Measurements from ENCODE around the gene BAZ1A. TPM values are rescaled to one million over a fixed set of nuclear protein-coding genes. Genes with fewer than 3 reads are reported as not detected.

The BAZ1A gene
- total and polyA plus RNA-seq, 2 of the 8 experiments (the other 6 are each of a cell fraction or from before 2014, with no cell fraction given) = 8.0 to 23.1 TPM

GRCh38 chr14:34733245-34733644, 141.9 kb downstream of the BAZ1A start:
- Histone ChIP-seq H2AFZ (ENCODE audit: low read length) (no peak overlapping the region), H2BK5ac (ENCODE audit: low read depth, low read length) (no peak overlapping the region), H3K4ac (replicated peaks; ENCODE audit: insufficient read length, low read depth, low read length) (no peak overlapping the region), H3K79me1 (ENCODE audit: low read depth, low read length) (no peaks in the 10 kb centered on the region), H4K5ac (ENCODE audit: insufficient read length, low read depth, low read length) (no peak overlapping the region), H3K27ac (ENCODE audit: low read depth, low read length) (no peak overlapping the region), H4K20me1 (replicated peaks in 1 of 2; ENCODE audit: control insufficient read depth in 1 of 2, insufficient read depth in 2 of 2, low read length in 2 of 2) (peaks cover 0 to 5% of the 10 kb centered on the region in 2 experiments), H3K4me1 (replicated peaks in 1 of 4; ENCODE audit: control insufficient read depth in 3 of 4, insufficient read depth in 4 of 4, low read length in 3 of 4) (no peaks in the 10 kb centered on the region), H2BK12ac (ENCODE audit: low read depth, low read length) (no peak overlapping the region), H3K36me3 (ENCODE audit: control insufficient read depth in 2 of 4, insufficient read depth in 4 of 4, low read length in 3 of 4) (no peaks in the 10 kb centered on the region), H3K79me2 (ENCODE audit: control insufficient read depth in 1 of 2, insufficient read depth in 2 of 2, low read length in 2 of 2) (no peaks in the 10 kb centered on the region), H3K14ac (ENCODE audit: insufficient read length) (no peak overlapping the region), H3K23ac (ENCODE audit: insufficient read length) (no peak overlapping the region), H2BK15ac (ENCODE audit: low read length) (no peak overlapping the region), H3K9ac (replicated peaks in 1 of 4; ENCODE audit: extremely low read depth in 1 of 4, low read depth in 3 of 4, low read length in 3 of 4) (no peak overlapping the region), H3K27me3 (replicated peaks in 1 of 4; ENCODE audit: control insufficient read depth in 3 of 4, extremely low read depth in 1 of 4, insufficient read depth in 3 of 4, low read length in 3 of 4) (no peaks in the 10 kb centered on the region), H4K8ac (ENCODE audit: extremely low read depth, insufficient read depth, low read length) (no peak overlapping the region), H2BK20ac (ENCODE audit: low read length) (no peak overlapping the region), H3K4me2 (ENCODE audit: insufficient read depth in 1 of 2, low read depth in 2 of 2, low read length in 2 of 2) (no peak overlapping the region), H3K18ac (ENCODE audit: extremely low read depth, low read length) (no peak overlapping the region), H3K9me3 (ENCODE audit: insufficient read depth in 2 of 2, low read depth in 1 of 2, low read length in 1 of 2) (no peaks in the 10 kb centered on the region), H2BK120ac (replicated peaks; ENCODE audit: low read depth, low read length) (no peak overlapping the region), H2AK5ac (ENCODE audit: low read depth, low read length) (no peak overlapping the region), H3K56ac (replicated peaks; ENCODE audit: insufficient read length, low read depth, low read length) (no peak overlapping the region), H3K23me2 (ENCODE audit: low read depth, low read length) (peaks cover 4% of the 10 kb centered on the region; the same call in 1 of the 2 replicates), H4K91ac (replicated peaks; ENCODE audit: insufficient read length, low read length) (no peak overlapping the region), H3K4me3 (ENCODE audit: extremely low read depth in 1 of 4, insufficient read depth in 2 of 4, low read depth in 3 of 4, low read length in 4 of 4) (no peak overlapping the region)
- ChIA-PET CTCF (ENCODE audit: partially characterized antibody) (interaction anchor here (0.6 to 2.9 kb wide), 6 partner anchors 9 to 96 kb away, joined by 3 to 37 read pairs (median 6); no protein-coding TSS in a partner anchor), POLR2A (ENCODE audit: partially characterized antibody) (interaction anchor here (0.7 to 2.6 kb wide), 4 partner anchors 10 to 40 kb away, joined by 3 to 9 read pairs (median 4); no protein-coding TSS in a partner anchor)
- DNase-seq (ENCODE audit: low read depth in 1 of 2, low spot score in 2 of 2) = no peak
- no peak for FAIRE-seq
- 93% methylated on average over 3 of the region's 3 CpGs; no CpG with 5 or more reads in 1 of the 2 experiments for WGBS, 2 experiments (ENCODE audit: extremely low coverage in 1 of 2, insufficient coverage in 1 of 2, insufficient read length in 1 of 2, insufficient replicate concordance in 2 of 2, low coverage in 1 of 2, low lambda C conversion rate in 2 of 2, missing lambda C conversion rate in 1 of 2)
- TF ChIP-seq RNF2 (IDR thresholded peaks at IDR 0.05; ENCODE audit: borderline replicate concordance, low read depth, low read length, missing control alignments, poor library complexity, severe bottlenecking) (no peak), SP4 (IDR thresholded peaks at IDR 0.05; ENCODE audit: low read length) (no peak), SP2 (IDR thresholded peaks at IDR 0.05; ENCODE audit: low read length) (no peak), USF2 (IDR thresholded peaks at IDR 0.05; ENCODE audit: low read length) (no peak), CREB1 (IDR thresholded peaks at IDR 0.05) (no peak), SAP30 (IDR thresholded peaks at IDR 0.05; ENCODE audit: insufficient read depth, insufficient replicate concordance, low read length) (no peak)
